ENCODE measurements around the gene SRSF1.
"Not testable (repeated sequence)": the region's sequence is repeated elsewhere in the genome, so short reads cannot be mapped to it uniquely, and the experiment has no call there.

Gene SRSF1

DNA sequence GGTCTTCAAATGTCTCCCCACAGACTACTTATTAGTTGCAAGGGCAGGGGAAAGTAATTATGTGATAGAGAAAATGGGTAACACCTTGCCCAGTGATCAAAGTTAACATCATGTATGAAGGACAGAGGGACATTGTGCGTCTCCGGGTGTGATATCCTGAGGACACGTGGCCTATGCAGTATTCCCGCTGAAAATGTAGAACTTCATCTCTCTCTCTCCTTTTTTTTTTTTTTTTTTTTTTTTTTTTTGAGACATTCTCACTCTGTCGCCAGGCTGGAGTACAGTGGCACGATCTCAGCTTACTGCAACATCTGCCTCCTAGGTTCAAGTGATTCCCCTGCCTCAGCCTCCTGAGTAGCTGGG is 43.9 kb downstream of the SRSF1 start:
- DNase-seq, result no peak

DNA sequence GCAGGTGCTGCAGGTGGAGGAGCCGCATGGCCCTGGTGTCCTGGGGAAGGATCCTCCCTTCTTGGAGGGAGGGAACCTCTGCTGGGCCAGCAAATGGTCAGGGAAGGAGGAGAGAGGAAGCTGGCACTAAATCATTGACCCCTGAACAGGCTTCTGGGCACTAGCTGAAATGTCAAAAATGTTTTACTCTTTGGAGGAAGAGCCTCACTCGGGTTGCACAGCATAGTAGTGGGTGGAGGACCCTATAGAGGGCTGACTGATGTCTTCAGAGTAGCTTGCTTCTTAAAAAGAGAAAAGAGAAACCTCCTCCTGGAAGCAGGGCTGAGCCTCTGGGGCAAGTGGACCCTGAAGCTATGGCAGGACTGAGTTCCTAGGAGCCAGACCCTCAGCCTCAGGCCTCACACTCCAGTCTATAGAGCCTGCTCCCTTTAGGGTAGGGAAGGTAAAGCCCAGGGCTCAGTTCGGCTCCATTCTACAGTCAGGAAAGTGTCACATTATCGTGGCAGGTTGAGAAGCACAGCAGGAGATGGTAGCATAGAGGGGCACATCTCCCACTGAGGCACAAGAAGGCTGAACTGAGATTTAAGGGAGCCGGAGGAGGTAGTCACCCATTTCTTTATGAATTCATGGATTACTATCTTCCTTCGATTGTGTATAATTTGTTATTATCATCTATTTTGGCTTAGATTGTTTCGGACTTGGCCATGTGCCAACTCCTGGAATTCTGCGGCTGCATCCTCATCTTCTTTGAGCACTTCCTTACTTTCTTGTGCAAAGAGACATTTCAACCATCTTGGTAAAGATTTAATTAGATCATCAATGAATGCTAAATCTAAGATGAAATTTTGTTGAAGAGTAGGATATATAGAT is 44.5 kb downstream of the SRSF1 start:
- DNase-seq, result no peak

DNA sequence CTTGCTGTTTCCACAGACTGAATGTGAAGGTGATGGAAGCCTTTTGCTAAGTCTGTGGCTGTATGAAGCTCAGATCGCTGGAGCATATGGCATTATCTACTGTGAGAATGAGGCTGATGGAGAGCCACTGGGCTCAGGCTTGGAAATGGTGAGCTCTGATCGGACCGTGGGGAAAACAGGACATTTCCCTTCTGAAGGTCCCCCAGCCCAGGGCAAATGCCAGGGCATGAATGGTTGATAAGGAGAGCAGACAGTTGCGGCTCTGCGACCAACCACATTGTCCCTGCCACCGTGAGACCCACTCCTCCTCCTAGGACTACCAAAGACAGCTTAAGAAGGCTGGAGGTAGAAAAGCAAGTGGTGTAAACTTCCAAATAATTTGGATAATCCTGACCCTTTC is 47.1 kb downstream of the SRSF1 start:
- no peak for DNase-seq

DNA sequence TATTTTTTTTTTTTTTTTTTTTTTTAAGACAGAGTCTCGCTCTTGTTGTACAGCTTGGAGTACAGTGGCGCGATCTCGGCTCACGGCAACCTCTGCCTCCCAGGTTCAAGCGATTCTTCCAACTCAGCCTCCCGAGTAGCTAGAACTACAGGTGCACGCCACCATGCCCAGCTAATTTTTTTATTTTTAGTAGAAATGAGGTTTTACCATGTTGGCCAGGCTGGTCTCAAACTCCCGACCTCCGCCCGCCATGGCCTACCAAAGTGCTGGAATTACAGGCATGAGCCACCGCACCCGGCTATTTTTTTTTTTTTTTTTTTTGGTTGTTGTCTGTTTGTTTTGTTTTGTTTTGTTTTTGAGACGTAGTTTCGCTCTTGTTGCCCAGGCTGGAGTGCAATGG is 48.7 kb downstream of the SRSF1 start:
- not testable (repeated sequence) for DNase-seq

DNA sequence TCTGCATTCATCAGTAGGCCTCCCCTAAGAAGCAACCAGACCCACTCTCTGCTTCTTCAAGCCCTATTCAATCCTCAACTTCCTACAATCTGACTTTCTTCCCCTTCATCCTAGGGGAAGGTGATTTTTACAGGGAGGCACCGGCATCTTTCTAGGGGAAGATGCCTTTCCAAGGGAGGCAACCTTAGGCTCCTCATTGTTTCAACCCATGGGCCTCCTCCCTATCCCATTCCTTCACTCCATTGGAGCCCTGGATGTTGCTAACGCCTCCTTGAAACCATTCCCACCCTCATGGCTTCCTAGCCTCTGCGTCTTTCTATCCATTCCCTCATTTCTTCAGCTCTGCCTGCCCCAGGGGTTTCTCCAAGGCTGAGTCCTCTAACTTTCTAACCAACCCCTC is 49.2 kb downstream of the SRSF1 start:
- no peak for DNase-seq

DNA sequence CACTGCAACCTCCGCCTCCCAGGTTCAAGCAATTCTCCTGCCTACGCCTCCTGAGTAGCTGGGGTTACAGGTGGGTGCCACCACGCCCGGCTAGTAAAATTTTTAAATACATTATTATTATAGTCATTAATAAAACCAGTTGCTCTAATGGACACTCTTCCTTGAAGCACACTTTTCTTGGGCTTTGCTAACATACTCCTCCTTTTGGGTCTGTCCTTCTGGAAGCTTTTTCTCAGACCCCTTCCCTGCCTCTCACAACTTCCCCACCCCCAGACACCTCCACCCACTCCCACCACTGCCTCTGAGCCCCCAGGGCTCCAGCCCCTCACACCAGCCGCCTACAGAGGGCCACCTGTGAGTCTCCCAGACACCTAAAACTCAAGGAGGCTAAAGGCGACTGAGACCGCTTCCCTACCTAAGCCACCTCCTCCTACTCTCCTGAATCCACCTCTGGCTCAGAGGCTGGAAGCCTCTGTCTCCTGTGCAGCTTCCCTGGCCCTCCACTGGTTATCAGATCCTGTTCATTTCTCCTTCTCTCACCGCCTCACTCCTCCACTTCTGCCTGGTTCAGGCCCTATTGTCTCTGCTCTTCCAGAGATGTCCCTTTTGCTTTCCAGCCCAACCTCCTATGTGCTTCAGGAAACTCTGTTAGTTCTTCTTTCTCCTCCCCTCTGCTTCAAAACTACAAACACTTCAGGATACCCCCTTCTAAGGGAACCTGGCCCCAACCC is 49.8 kb downstream of the SRSF1 start:
- no peak for DNase-seq

DNA sequence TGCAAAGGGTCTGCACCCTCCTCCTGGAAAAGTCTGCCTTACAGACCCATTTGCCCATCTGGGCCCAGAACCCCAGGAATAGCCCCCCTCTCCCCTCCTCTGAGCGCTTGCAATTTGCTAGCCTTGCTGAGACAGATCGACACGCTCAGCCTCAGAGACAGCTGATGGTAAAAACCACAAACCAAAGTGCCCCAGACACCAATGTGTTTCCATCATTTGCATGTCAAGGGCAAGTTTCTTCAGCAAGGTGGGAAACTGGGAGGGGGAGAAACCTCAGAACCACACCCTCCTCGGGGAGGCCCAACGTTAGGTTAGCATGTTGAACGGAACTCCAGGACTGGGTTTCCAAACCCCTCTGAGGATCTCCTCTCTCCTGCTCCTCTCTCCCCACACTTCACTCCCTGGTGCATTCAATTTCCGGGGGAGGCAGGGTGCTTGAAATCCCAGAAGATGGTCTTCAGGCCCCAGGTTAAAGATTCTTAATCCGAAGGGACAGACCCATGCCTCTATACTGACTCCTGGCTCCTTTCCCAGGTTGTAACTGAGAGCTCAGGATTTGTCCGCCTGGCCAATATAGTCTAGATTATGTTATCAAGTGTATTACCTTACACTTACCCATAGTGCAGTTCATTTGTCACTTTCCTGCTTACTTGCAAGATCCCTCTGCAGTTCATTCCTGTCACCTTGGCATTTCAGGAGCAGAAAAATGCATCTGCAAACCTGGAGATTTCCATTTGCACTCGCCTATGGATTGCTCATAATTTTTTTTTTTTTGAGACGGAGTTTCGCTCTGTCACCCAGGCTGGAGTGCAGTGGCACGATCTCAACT is 50.5 kb downstream of the SRSF1 start:
- DNase-seq, result peak; percentile 53

DNA sequence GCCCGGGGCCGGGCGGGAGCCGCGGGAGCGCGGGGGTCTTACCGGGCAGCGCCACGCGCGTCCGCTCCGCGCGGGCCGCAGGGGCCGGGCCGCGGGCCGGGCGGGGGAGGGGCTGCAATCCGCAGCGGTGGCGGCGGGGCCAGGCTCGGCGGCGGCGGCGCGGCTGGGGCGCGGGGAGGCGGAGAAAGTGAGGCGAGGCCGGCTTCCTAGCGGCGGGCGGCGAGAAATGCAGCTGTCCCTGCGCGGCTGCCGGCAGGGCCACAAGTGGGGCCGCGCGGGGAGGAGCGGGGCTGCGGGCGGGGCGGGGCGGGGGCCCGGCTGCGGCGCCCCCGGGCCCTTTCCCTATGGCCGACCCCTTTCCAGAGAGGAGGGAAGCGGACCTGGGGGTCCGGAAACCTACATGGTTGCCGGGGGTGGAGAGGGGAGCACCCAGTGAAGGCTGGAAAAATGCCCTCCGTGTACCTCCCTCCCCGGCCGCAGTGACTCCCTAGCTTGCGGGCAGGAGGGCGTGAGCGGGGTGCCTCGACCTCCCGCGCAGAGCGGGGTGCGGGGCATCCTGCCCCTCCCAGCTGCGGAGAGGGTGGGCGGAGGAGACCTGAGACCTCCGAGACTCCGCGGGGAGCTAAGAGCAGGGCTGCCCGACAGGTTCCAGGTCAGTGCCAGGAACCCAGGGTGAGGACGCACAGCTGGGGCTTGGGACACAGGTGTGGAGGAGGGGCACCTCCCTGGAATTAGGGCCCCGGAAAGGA is 51.7 kb downstream of the SRSF1 start, which contains the start of gene CUEDC1:
Gene CUEDC1 (minus strand): TSS at position 230 of the 749 bp plus-strand sequence. CDS start 69,848 bp downstream, outside the sequence.
- DNase-seq, result peak; percentile 67

DNA sequence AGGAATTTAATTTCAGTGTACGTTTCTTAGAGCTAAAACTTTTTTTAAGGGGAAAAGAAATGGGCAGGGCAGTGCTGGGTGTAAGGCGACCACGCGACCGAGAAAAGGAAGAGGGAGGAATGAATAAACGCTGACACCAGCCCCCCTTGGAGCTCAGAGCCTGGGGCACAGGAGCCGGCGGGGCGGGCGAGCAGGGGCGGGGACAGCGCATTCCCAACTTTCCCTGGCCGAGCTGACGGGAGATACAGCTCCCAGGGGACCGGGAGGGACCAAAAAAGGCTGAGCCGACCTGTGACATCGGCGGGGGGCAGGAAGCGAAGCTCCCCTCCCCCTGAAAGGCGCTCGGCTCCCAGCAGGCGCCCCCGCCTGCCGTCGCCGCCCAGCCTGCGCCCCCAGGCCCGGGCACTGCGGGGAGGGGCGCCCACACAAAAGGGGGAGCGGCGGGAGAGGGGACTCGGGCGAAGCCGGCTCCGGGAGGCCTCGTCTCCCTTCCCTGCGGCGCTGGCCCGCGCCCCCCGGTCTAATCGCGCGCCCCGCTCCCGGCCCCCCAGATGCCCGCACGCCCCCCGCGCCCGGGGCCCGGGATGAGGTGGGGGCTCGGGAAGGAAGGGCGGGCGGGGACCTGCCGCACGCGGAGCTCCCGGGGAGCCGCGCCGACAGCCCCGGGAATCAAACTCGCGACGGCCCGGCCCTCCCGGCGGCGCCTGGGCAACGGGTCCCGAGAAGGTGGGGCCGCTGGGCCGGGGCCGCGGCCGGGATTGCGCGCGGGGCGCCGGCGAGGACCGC is 52.5 kb downstream of the SRSF1 start:
- DNase-seq, result no peak

DNA sequence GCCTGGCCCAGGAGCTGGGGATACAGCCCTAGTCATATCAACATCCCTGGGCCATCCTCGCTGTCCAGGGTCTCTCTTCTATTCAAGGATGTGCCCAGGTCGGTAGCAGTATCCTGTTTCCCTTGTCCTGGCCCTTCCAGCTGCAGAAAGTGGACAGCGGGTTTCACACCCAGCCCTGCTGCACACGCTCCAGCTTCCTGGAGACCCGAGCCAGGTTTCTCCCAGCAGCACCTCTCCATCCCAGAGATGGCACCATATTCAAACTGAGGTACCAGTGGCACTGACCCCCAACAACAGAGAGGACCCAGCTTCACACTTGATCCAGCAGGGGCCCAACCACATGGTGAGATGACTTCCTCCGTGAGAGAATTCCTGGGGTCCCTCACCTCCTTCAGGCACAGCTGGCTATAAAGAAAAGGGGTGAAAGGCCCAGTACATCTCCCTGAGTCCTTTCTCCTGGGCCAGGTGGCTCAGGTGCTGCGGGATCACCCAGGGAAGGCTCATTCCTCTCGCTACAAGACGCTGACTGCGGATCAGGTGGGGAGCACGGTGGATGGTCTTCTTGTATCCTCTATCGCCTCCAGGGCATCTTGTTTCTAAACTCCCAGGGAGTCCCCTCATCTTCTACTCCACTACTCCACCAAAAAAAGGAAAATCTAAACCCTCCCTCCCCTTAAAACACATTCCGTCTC is 53.2 kb downstream of the SRSF1 start:
- DNase-seq, result no peak
